Upper lobe of left lung (tissue), 6 donors: ENCODE results near the gene ATG9B. TPM values are rescaled to one million over a fixed set of nuclear protein-coding genes. Genes with fewer than 3 reads are reported as not detected.

Experiments
- ATAC-seq, 2 donors: fragments of 200-7000 bp; cut with Tn5 transposase; one replicate each; pipeline ENCODE4 v1.9.1; 2022; ENCODE audit warnings: mild to moderate bottlenecking in 2 of 2, moderate library complexity in 2 of 2; ENCODE audit not compliant: low FRiP score in 2 of 2
- DNase-seq, 2 donors: peaks; one replicate each; pipeline ENCODE4 v3.0.0-alpha.2; 2019 to 2020
- H3K27ac ChIP-seq, 4 donors: fragments of 200-600 bp; sonication (generic); one replicate each; pipeline ENCODE4 v1.5.1; 2016 to 2019
- H3K27me3 ChIP-seq, 4 donors: fragments of 200-600 bp; sonication (generic); one replicate each; pipeline ENCODE4 v1.5.1; 2017 to 2019
- H3K36me3 ChIP-seq, 4 donors: fragments of 200-600 bp; sonication (generic); one replicate each; pipeline ENCODE4 v1.5.1; 2016 to 2019
- H3K4me1 ChIP-seq, 4 donors: fragments of 200-600 bp; sonication (generic); one replicate each; pipeline ENCODE4 v1.5.1; 2018 to 2019
- H3K4me3 ChIP-seq, 4 donors: fragments of 200-600 bp; sonication (generic); one replicate each; pipeline ENCODE4 v1.5.1; 2017 to 2019; ENCODE audit warnings: mild to moderate bottlenecking in 2 of 4, moderate library complexity in 1 of 4
- H3K9me3 ChIP-seq, 4 donors: fragments of 200-600 bp; sonication (generic); one replicate each; pipeline ENCODE4 v1.5.1; 2018 to 2019
- EP300 ChIP-seq, 4 donors: sonication (generic); formaldehyde crosslinking; IDR thresholded peaks; one replicate each; pipeline ENCODE4 v1.5.1; 2017; ENCODE audit warnings: antibody characterized with exemption in 4 of 4, control low read depth in 2 of 4
- POLR2A ChIP-seq, 4 donors: fragments of 450-650 bp; IDR thresholded peaks; one replicate each; pipeline ENCODE4 v1.5.1; 2016 to 2017; ENCODE audit warnings: antibody characterized with exemption in 4 of 4, mild to moderate bottlenecking in 2 of 4
- POLR2AphosphoS5 ChIP-seq, 2 donors: sonication (generic); formaldehyde crosslinking; IDR thresholded peaks; one replicate each; pipeline ENCODE4 v1.5.1; 2017; ENCODE audit warnings: antibody characterized with exemption in 2 of 2
- WGBS, 2 donors: methylation state at CpG; one replicate each; pipeline ENCODE4 v1.1.5; 2017 to 2018; 5-methylcytosine and 5-hydroxymethylcytosine counted together
- total RNA-seq, 6 donors: library from RNA; depleted of rRNA in 4 of 6; stranded (reverse); fragments of >200 nt in 4 of 6; gene quantifications; one replicate each; pipeline versions ENCODE4 v1.1.0 to v1.2.1, GENCODE V29; 2016 to 2021
- TF ChIP-seq, protein P1 (sequence below), 6 experiments: fragments of 450-650 bp in 4 of 6; fragments of 200-600 bp in 2 of 6; sonication (generic) in 2 of 6; IDR thresholded peaks; one replicate each; pipeline ENCODE4 v1.5.1; 2016 to 2019; ENCODE audit warnings: antibody characterized with exemption in 6 of 6
- donor health status: DM: no; HTN: no; CAD: no; lungs with moderate emphysema.
- donor health status: DM: no; HTN: yes; CAD: no; lungs with severe emphysema.

Gene ATG9B
- total RNA-seq, 6 donors from 2014 or later: 0.46 to 5.2 (median 1.0) TPM

DNA sequence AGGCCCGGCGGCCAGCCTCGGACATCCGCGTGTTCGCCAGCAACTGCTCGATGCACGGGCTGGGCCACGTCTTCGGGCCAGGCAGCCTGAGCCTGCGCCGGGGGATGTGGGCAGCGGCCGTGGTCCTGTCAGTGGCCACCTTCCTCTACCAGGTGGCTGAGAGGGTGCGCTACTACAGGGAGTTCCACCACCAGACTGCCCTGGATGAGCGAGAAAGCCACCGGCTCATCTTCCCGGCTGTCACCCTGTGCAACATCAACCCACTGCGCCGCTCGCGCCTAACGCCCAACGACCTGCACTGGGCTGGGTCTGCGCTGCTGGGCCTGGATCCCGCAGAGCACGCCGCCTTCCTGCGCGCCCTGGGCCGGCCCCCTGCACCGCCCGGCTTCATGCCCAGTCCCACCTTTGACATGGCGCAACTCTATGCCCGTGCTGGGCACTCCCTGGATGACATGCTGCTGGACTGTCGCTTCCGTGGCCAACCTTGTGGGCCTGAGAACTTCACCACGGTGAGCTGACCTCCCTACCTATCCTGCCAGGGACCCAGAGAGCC, 24.7 kb upstream of the ATG9B start:
- DNase-seq: peak in 1 of 2 donors; percentile 86
- ATAC-seq: no peak
- 88 to 91% methylated on average over 30 to 38 of the region's 38 CpGs for WGBS, 2 donors
- Histone ChIP-seq H3K27me3 (no peaks in the 10 kb centered on the region), H3K27ac (no peak overlapping the region), H3K4me3 (no peak overlapping the region), H3K4me1 (peaks cover 11 to 36% (median 12%) of the 10 kb centered on the region in 4 donors), H3K36me3 (peaks cover 0 to 18% (median 10%) of the 10 kb centered on the region in 4 donors), H3K9me3 (no peaks in the 10 kb centered on the region)
- no peak for TF ChIP-seq POLR2A (IDR thresholded peaks at IDR 0.05)

DNA sequence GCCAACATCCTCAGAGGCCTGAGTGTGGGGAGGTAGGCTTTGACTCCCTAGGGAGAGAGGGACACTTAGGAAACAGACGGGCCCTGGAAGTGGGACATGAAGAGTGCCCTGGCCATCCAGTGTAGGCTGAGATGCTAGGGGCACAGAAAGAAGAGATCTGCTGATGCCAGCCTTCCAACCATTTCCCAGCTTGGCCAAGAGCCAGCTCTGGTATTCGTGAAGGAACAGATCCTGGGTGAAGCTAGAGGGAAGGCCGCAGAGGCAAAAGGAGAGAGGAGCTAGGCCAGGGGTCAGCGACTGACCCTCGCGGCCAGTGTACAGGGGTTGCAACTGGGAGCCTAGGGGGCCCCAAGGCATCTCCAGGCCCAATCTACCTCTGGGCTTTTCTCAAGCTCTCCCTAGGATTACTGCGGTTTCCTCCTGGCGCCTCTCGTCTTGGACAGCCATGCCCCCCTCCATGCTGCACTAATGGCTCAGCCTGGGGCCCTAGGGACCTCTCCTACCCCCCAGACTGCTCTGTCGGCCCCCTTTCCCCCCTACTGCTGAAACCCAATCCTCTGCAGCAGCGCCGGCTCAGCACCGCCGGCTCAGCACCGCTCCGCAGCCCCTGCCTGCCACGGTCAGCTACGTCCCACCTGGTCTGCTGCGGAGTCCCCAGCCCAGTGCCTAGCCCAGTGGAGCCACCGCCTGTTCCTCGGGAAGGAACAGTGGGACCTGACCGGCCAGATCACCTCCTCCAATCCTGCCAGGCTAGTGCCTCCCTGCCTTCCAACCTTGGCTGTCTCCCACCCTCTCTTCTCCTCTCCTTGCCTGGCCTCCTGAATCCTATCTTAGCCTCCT, 23.9 kb upstream of the ATG9B start, which contains the start of gene ASIC3:
TSS of gene ASIC3 (plus strand) at position 556 of the 840 bp plus-strand sequence. CDS start 355 bp downstream, outside the sequence.
- WGBS, 2 donors: 71 to 80% methylated on average over 14 to 22 of the region's 22 CpGs
- no peak for ATAC-seq
- no peak for TF ChIP-seq POLR2A (IDR thresholded peaks at IDR 0.05)
- TF ChIP-seq, protein P1, sequence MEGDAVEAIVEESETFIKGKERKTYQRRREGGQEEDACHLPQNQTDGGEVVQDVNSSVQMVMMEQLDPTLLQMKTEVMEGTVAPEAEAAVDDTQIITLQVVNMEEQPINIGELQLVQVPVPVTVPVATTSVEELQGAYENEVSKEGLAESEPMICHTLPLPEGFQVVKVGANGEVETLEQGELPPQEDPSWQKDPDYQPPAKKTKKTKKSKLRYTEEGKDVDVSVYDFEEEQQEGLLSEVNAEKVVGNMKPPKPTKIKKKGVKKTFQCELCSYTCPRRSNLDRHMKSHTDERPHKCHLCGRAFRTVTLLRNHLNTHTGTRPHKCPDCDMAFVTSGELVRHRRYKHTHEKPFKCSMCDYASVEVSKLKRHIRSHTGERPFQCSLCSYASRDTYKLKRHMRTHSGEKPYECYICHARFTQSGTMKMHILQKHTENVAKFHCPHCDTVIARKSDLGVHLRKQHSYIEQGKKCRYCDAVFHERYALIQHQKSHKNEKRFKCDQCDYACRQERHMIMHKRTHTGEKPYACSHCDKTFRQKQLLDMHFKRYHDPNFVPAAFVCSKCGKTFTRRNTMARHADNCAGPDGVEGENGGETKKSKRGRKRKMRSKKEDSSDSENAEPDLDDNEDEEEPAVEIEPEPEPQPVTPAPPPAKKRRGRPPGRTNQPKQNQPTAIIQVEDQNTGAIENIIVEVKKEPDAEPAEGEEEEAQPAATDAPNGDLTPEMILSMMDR (IDR thresholded peaks at IDR 0.05): no peak
- no peak for TF ChIP-seq POLR2AphosphoS5 (IDR thresholded peaks at IDR 0.05)
- TF ChIP-seq EP300 (IDR thresholded peaks at IDR 0.05): no peak

DNA sequence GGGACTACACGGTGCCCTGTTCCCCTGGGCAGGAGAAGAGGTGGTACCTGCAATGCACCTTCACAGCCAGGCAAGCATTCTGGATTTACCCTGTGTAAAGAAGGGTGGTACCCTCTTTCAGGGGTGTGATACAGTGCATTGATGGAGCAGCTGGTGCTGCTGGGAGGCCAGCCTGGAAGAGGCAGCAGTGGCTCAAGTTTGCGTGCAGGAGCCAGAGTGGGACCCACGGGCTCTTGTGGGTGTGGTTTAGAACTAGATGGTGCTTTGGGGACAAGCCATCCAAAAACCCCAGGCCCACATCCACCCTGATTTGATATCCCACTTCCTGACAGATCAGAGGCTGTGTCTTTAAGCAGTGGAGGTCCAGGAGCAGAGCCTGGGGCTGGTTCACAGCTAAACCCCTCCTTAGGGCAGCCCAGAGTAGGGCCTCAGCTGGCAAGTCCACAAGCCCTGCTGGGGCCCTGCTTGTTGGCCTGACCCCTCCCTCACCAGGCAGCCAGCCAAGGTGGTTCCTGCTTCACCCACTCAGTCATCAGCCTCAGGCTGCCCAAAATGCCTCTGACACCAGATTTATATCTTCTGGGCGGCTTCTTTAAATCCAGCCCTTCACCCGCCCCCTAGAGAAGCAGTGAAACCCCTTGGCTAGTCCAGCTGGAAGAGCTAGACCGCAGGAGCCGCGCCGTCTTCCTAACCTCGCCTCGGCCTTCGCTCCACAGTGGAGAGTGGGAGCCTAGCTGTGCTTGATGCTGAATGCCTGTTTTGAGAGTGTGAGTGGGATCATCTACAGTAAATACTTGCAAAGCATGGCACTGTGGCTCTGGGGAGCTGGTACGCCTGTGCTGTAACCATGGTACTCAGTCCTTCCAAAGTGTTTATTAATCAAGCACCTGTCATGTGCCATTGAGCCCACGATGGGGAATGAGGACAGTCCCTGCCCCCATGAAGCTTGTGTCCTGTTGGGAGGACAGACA, 22.6 kb upstream of the ATG9B start:
- peaks cover 8 to 25% (median 10%) of the 10 kb centered on the region in 4 donors for H3K4me1 ChIP-seq
- H3K27me3 ChIP-seq: no peaks in the 10 kb centered on the region
- H3K27ac ChIP-seq: no peak overlapping the region
- 38 to 41% methylated on average over 6 to 14 of the region's 14 CpGs for WGBS, 2 donors
- ATAC-seq (peak in 1 of 2 donors; percentile 16), DNase-seq (no peak)
- H3K36me3 ChIP-seq: peaks cover 0 to 26% (median 13%) of the 10 kb centered on the region in 4 donors
- TF ChIP-seq POLR2AphosphoS5 (IDR thresholded peaks at IDR 0.05) (no peak), POLR2A (IDR thresholded peaks at IDR 0.05) (no peak), EP300 (IDR thresholded peaks at IDR 0.05) (no peak)
- TF ChIP-seq, protein P1 (IDR thresholded peaks at IDR 0.05): no peak
- H3K9me3 ChIP-seq: no peaks in the 10 kb centered on the region
- no peak overlapping the region for H3K4me3 ChIP-seq

More for the DNA sequence above, 23.9 kb upstream of the ATG9B start, which contains the start of gene ASIC3:
- no peak within 1 kb of the TSS for H3K27ac ChIP-seq
- peak in 1 of 2 donors; percentile 76 for DNase-seq
- no peaks in the 10 kb centered on the region for H3K9me3 ChIP-seq
- H3K36me3 ChIP-seq: peaks cover 0 to 22% (median 12%) of the 10 kb centered on the region in 4 donors
- no peaks in the 10 kb centered on the region for H3K27me3 ChIP-seq
- H3K4me3 ChIP-seq: no peak within 1 kb of the TSS
- peaks cover 9 to 31% (median 11%) of the 10 kb centered on the region in 4 donors for H3K4me1 ChIP-seq

DNA sequence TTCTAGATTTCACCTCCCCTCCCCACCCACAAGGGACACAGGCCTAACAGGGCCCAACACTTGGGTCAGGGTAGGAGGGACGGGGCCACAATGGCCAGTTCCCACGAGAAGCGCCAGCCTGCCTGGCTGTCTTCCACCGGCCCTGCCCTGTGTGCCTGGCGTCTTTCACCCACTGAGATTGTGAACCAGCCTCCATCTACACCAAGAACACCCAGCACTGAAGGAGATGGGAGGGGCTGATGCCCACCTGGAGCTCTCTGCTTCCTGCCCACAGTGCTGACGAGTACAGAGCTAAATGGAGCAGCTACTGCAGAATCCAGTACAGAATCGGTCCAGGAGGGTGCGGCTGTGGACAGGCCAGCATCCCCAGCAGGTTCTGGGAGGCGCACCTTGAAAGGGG, 21.7 kb upstream of the ATG9B start:
- ATAC-seq (no peak), DNase-seq (no peak)
- no peak overlapping the region for H3K27ac ChIP-seq
- peaks cover 0 to 32% (median 16%) of the 10 kb centered on the region in 4 donors for H3K36me3 ChIP-seq
- H3K27me3 ChIP-seq: no peaks in the 10 kb centered on the region
- WGBS, 2 donors: 78 to 87% methylated on average over 6 to 9 of the region's 9 CpGs
- no peak overlapping the region for H3K4me3 ChIP-seq
- H3K4me1 ChIP-seq: peaks cover 3 to 16% (median 5%) of the 10 kb centered on the region in 4 donors
- no peaks in the 10 kb centered on the region for H3K9me3 ChIP-seq
- TF ChIP-seq, protein P1 (IDR thresholded peaks at IDR 0.05): no peak
- TF ChIP-seq EP300 (IDR thresholded peaks at IDR 0.05) (no peak), POLR2A (IDR thresholded peaks at IDR 0.05) (no peak), POLR2AphosphoS5 (IDR thresholded peaks at IDR 0.05) (no peak)
